Panc1 (cell line): Measurements from ENCODE around the gene SH3GLB2.
"Not testable (repeated sequence)": the region's sequence is repeated elsewhere in the genome, so short reads cannot be mapped to it uniquely, and the experiment has no call there.

Experiments
- CTCF ChIP-seq: fragments of 450-650 bp; IDR thresholded peaks from 2 replicates; pipeline ENCODE4 v1.5.1; 2017; ENCODE audit warnings: mild to moderate bottlenecking
- POLR2AphosphoS5 ChIP-seq: IDR thresholded peaks from 2 replicates; pipeline ENCODE4 v1.6.1; 2012; ENCODE audit warnings: mild to moderate bottlenecking, low read depth, low read length, moderate library complexity

GRCh38 chr9:129004173-129004572 is 24.0 kb downstream of the SH3GLB2 start:
- not testable (repeated sequence) for TF ChIP-seq CTCF, POLR2AphosphoS5
